ENCODE data around the gene CCL20.

DNA sequence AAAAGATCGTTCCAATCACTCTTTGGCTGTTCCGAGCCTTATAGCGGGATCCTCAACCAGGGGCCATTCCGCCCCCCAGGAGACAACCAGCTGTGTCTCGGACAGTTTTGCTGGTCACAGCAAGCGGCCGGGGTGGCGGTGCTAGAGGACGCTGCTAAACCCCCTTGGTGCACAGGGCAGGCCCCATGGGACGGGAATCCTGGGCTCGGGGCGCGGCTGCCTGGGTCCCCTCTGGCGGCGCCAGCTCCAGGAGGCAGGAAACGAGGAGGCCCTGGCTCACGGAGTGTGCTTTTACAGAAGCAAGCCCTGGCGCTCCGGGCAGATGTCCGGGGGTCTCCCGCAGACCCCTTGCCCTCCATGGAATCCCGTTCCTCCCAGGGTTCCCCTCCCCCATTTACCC, 45.8 kb upstream of the CCL20 start:
- TF ChIP-seq OSR2 (tag by site-specific recombination; IDR thresholded peaks at IDR 0.05) (no peak), ZNF747 (tag by site-specific recombination; IDR thresholded peaks at IDR 0.05) (no peak), ZBTB48 (tag by site-specific recombination; IDR thresholded peaks at IDR 0.05) (no peak), ZSCAN30 (tag by site-specific recombination; IDR thresholded peaks at IDR 0.05) (no peak), ZNF530 (tag by site-specific recombination; IDR thresholded peaks at IDR 0.05; ENCODE audit: low read depth) (no peak), ZNF449 (tag by site-specific recombination; IDR thresholded peaks at IDR 0.05) (no peak), ZNF274 (IDR thresholded peaks at IDR 0.05; ENCODE audit: low read length) (no peak), ZNF274 (tag by site-specific recombination; IDR thresholded peaks at IDR 0.05; ENCODE audit: borderline replicate concordance) (no peak), KLF9 (tag by site-specific recombination; IDR thresholded peaks at IDR 0.05; ENCODE audit: low read depth) (no peak), ZBTB20 (tag by site-specific recombination; IDR thresholded peaks at IDR 0.05) (no peak)
- TF ChIP-seq, protein P1, sequence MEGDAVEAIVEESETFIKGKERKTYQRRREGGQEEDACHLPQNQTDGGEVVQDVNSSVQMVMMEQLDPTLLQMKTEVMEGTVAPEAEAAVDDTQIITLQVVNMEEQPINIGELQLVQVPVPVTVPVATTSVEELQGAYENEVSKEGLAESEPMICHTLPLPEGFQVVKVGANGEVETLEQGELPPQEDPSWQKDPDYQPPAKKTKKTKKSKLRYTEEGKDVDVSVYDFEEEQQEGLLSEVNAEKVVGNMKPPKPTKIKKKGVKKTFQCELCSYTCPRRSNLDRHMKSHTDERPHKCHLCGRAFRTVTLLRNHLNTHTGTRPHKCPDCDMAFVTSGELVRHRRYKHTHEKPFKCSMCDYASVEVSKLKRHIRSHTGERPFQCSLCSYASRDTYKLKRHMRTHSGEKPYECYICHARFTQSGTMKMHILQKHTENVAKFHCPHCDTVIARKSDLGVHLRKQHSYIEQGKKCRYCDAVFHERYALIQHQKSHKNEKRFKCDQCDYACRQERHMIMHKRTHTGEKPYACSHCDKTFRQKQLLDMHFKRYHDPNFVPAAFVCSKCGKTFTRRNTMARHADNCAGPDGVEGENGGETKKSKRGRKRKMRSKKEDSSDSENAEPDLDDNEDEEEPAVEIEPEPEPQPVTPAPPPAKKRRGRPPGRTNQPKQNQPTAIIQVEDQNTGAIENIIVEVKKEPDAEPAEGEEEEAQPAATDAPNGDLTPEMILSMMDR (tag by site-specific recombination; IDR thresholded peaks at IDR 0.05): no peak
- TF ChIP-seq, protein P2, sequence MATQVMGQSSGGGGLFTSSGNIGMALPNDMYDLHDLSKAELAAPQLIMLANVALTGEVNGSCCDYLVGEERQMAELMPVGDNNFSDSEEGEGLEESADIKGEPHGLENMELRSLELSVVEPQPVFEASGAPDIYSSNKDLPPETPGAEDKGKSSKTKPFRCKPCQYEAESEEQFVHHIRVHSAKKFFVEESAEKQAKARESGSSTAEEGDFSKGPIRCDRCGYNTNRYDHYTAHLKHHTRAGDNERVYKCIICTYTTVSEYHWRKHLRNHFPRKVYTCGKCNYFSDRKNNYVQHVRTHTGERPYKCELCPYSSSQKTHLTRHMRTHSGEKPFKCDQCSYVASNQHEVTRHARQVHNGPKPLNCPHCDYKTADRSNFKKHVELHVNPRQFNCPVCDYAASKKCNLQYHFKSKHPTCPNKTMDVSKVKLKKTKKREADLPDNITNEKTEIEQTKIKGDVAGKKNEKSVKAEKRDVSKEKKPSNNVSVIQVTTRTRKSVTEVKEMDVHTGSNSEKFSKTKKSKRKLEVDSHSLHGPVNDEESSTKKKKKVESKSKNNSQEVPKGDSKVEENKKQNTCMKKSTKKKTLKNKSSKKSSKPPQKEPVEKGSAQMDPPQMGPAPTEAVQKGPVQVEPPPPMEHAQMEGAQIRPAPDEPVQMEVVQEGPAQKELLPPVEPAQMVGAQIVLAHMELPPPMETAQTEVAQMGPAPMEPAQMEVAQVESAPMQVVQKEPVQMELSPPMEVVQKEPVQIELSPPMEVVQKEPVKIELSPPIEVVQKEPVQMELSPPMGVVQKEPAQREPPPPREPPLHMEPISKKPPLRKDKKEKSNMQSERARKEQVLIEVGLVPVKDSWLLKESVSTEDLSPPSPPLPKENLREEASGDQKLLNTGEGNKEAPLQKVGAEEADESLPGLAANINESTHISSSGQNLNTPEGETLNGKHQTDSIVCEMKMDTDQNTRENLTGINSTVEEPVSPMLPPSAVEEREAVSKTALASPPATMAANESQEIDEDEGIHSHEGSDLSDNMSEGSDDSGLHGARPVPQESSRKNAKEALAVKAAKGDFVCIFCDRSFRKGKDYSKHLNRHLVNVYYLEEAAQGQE (tag by site-specific recombination; IDR thresholded peaks at IDR 0.05): no peak
